HEK293 (cell line): ENCODE data around the gene PHF14.

ENCODE experiments used
- AEBP2 ChIP-seq: fragments of 450-650 bp; formaldehyde crosslinking; IDR thresholded peaks from 2 replicates; pipeline ENCODE4 v1.5.1; 2016; ENCODE audit warnings: missing biosample characterization, missing genetic modification characterization, borderline replicate concordance
- BCL11A ChIP-seq: fragments of 450-650 bp; formaldehyde crosslinking; IDR thresholded peaks from 2 replicates; pipeline ENCODE4 v1.5.1; 2016; ENCODE audit warnings: low read depth, missing biosample characterization, missing genetic modification characterization
- ELK4 ChIP-seq: IDR thresholded peaks from 2 replicates; pipeline ENCODE4 v1.6.1; 2011; ENCODE audit warnings: mild to moderate bottlenecking, low read depth, low read length, borderline replicate concordance
- GLIS2 ChIP-seq: fragments of 450-650 bp; formaldehyde crosslinking; IDR thresholded peaks from 2 replicates; pipeline ENCODE4 v1.5.1; 2016; ENCODE audit warnings: missing biosample characterization, missing genetic modification characterization
- HOXA7 ChIP-seq: sonication (generic); formaldehyde crosslinking; IDR thresholded peaks from 2 replicates; pipeline ENCODE4 v1.8.1; 2022; ENCODE audit warnings: missing genetic modification reagents, borderline replicate concordance
- HOXC10 ChIP-seq: sonication (generic); formaldehyde crosslinking; IDR thresholded peaks from 2 replicates; pipeline ENCODE4 v1.8.1; 2023; ENCODE audit warnings: mild to moderate bottlenecking, missing genetic modification reagents
- KLF7 ChIP-seq: fragments of 450-650 bp; formaldehyde crosslinking; IDR thresholded peaks from 2 replicates; pipeline ENCODE4 v1.5.1; 2016; ENCODE audit warnings: missing biosample characterization, missing genetic modification characterization, borderline replicate concordance
- SALL2 ChIP-seq: fragments of 450-650 bp; formaldehyde crosslinking; IDR thresholded peaks from 2 replicates; pipeline ENCODE4 v1.5.0; 2017; ENCODE audit warnings: missing biosample characterization, mild to moderate bottlenecking, missing genetic modification characterization, borderline replicate concordance
- SCRT1 ChIP-seq: fragments of 450-650 bp; formaldehyde crosslinking; IDR thresholded peaks from 2 replicates; pipeline ENCODE4 v1.5.1; 2016; ENCODE audit warnings: missing biosample characterization, missing genetic modification characterization, borderline replicate concordance
- SETDB1 ChIP-seq: IDR thresholded peaks from one replicate; pipeline ENCODE4 v1.6.1; 2017; ENCODE audit warnings: mild to moderate bottlenecking, low read length, moderate library complexity, mixed read lengths; ENCODE audit not compliant: insufficient read length
- ZBTB1 ChIP-seq: fragments of 450-650 bp; formaldehyde crosslinking; IDR thresholded peaks from 2 replicates; pipeline ENCODE4 v1.5.1; 2016; ENCODE audit warnings: missing biosample characterization, missing genetic modification characterization
- ZBTB48 ChIP-seq: fragments of 450-650 bp; formaldehyde crosslinking; IDR thresholded peaks from 2 replicates; pipeline ENCODE4 v1.5.1; 2016; ENCODE audit warnings: missing biosample characterization, missing genetic modification characterization
- ZNF138 ChIP-seq: fragments of 450-650 bp; formaldehyde crosslinking; IDR thresholded peaks from 2 replicates; pipeline ENCODE4 v1.5.1; 2016; ENCODE audit warnings: missing biosample characterization, missing genetic modification characterization, borderline replicate concordance
- ZNF146 ChIP-seq: fragments of 450-650 bp; formaldehyde crosslinking; IDR thresholded peaks from 2 replicates; pipeline ENCODE4 v1.5.1; 2016; ENCODE audit warnings: missing biosample characterization, missing genetic modification characterization
- ZNF155 ChIP-seq: fragments of 450-650 bp; formaldehyde crosslinking; IDR thresholded peaks from 2 replicates; pipeline ENCODE4 v1.5.1; 2016; ENCODE audit warnings: missing biosample characterization, missing genetic modification characterization
- ZNF274 ChIP-seq, 2 experiments: fragments of 200-500 bp in 1 of 2; fragments of 450-650 bp in 1 of 2; sonication (Bioruptor generic) in 1 of 2; formaldehyde crosslinking in 1 of 2; IDR thresholded peaks; 2 replicates each; pipeline versions ENCODE4 v1.5.1 to v1.6.1; 2014 to 2016; ENCODE audit warnings: borderline replicate concordance in 1 of 2, inconsistent platforms in 1 of 2, low read length in 1 of 2, missing biosample characterization in 1 of 2, missing genetic modification characterization in 1 of 2
- ZNF426 ChIP-seq: fragments of 450-650 bp; formaldehyde crosslinking; IDR thresholded peaks from 2 replicates; pipeline ENCODE4 v1.5.1; 2017; ENCODE audit warnings: missing biosample characterization, missing genetic modification characterization, mild to moderate bottlenecking, inconsistent platforms, moderate library complexity
- ZNF514 ChIP-seq: fragments of 450-650 bp; formaldehyde crosslinking; IDR thresholded peaks from 2 replicates; pipeline ENCODE4 v1.5.1; 2016; ENCODE audit warnings: missing biosample characterization, missing genetic modification characterization
- ZNF529 ChIP-seq: fragments of 450-650 bp; formaldehyde crosslinking; IDR thresholded peaks from 2 replicates; pipeline ENCODE4 v1.5.1; 2017; ENCODE audit warnings: missing genetic modification characterization, missing biosample characterization; ENCODE audit not compliant: insufficient replicate concordance
- ZNF530 ChIP-seq: fragments of 450-650 bp; formaldehyde crosslinking; IDR thresholded peaks from 2 replicates; pipeline ENCODE4 v1.5.1; 2016; ENCODE audit warnings: low read depth, missing biosample characterization, missing genetic modification characterization
- ZNF548 ChIP-seq: fragments of 450-650 bp; formaldehyde crosslinking; IDR thresholded peaks from 2 replicates; pipeline ENCODE4 v1.5.1; 2016; ENCODE audit warnings: missing biosample characterization, missing genetic modification characterization
- ZNF549 ChIP-seq: fragments of 450-650 bp; IDR thresholded peaks from 2 replicates; pipeline ENCODE4 v1.5.1; 2018; ENCODE audit warnings: missing biosample characterization, missing genetic modification characterization, mild to moderate bottlenecking, inconsistent platforms, moderate library complexity
- ZNF560 ChIP-seq: fragments of 450-650 bp; formaldehyde crosslinking; IDR thresholded peaks from 2 replicates; pipeline ENCODE4 v1.5.1; 2017; ENCODE audit warnings: missing biosample characterization, missing genetic modification characterization, borderline replicate concordance
- ZNF645 ChIP-seq: fragments of 450-650 bp; formaldehyde crosslinking; IDR thresholded peaks from 2 replicates; pipeline ENCODE4; 2016; ENCODE audit warnings: missing biosample characterization, missing genetic modification characterization
- ZNF707 ChIP-seq: fragments of 450-650 bp; formaldehyde crosslinking; IDR thresholded peaks from 2 replicates; pipeline ENCODE4 v1.5.1; 2016; ENCODE audit warnings: missing biosample characterization, missing genetic modification characterization
- ZNF785 ChIP-seq: fragments of 450-650 bp; formaldehyde crosslinking; IDR thresholded peaks from 2 replicates; pipeline ENCODE4 v1.5.1; 2016; ENCODE audit warnings: missing biosample characterization, missing genetic modification characterization
- ZNF830 ChIP-seq: fragments of 450-650 bp; IDR thresholded peaks from 2 replicates; pipeline ENCODE4 v1.5.0; 2018; ENCODE audit warnings: missing biosample characterization, missing genetic modification characterization, low read depth, mild to moderate bottlenecking, moderate library complexity
- ZNF837 ChIP-seq: fragments of 450-650 bp; formaldehyde crosslinking; IDR thresholded peaks from 2 replicates; pipeline ENCODE4 v1.5.1; 2016; ENCODE audit warnings: missing biosample characterization, missing genetic modification characterization
- ZSCAN18 ChIP-seq: fragments of 450-650 bp; formaldehyde crosslinking; IDR thresholded peaks from 2 replicates; pipeline ENCODE4 v1.5.1; 2016; ENCODE audit warnings: missing biosample characterization, missing genetic modification characterization
- ZSCAN4 ChIP-seq: fragments of 450-650 bp; formaldehyde crosslinking; IDR thresholded peaks from 2 replicates; pipeline ENCODE4 v1.5.1; 2017; ENCODE audit warnings: missing biosample characterization, missing genetic modification characterization
- ZSCAN5A ChIP-seq: fragments of 450-650 bp; formaldehyde crosslinking; IDR thresholded peaks from 2 replicates; pipeline ENCODE4 v1.5.1; 2016; ENCODE audit warnings: missing biosample characterization, missing genetic modification characterization

Gene PHF14

GRCh38 chr7:10939911-10940703, 33.6 kb upstream of the PHF14 start (continued):
- TF ChIP-seq ZSCAN18 (tag by site-specific recombination): no peak
- no peak for TF ChIP-seq ZNF830 (tag by site-specific recombination)
- TF ChIP-seq ZNF645: no peak
- no peak for TF ChIP-seq ZSCAN4 (tag by site-specific recombination)
- peak; percentile 88 for TF ChIP-seq ELK4
- TF ChIP-seq ZNF549 (tag by site-specific recombination): no peak
- no peak for TF ChIP-seq HOXA7 (CRISPR knock-in tag)
- TF ChIP-seq ZNF548 (tag by site-specific recombination): no peak
- TF ChIP-seq SALL2 (tag by site-specific recombination): no peak
- TF ChIP-seq ZNF837: no peak
- no peak for TF ChIP-seq ZNF155 (tag by site-specific recombination)
- no peak for TF ChIP-seq HOXC10 (CRISPR knock-in tag)
- no peak for TF ChIP-seq ZBTB1 (tag by site-specific recombination)
- no peak for TF ChIP-seq SETDB1
- peak; percentile 38; the same call in 1 of the 2 replicates for TF ChIP-seq ZBTB48
- no peak for TF ChIP-seq AEBP2
- TF ChIP-seq ZNF529 (tag by site-specific recombination): no peak
- TF ChIP-seq ZNF707: no peak
- no peak for TF ChIP-seq ZNF530 (tag by site-specific recombination)
- no peak for TF ChIP-seq SCRT1
- TF ChIP-seq ZNF514: no peak
- TF ChIP-seq ZNF274 (IDR thresholded peaks at IDR 0.05; ENCODE audit: low read length): no peak
- TF ChIP-seq ZNF274 (tag by site-specific recombination; IDR thresholded peaks at IDR 0.05; ENCODE audit: borderline replicate concordance): no peak
- no peak for TF ChIP-seq ZSCAN5A
- TF ChIP-seq BCL11A (tag by site-specific recombination): no peak
- TF ChIP-seq ZNF138 (tag by site-specific recombination): no peak
- no peak for TF ChIP-seq KLF7
- TF ChIP-seq ZNF426 (tag by site-specific recombination): no peak
- TF ChIP-seq ZNF560 (tag by site-specific recombination): no peak
- TF ChIP-seq GLIS2: peak; percentile 97
- TF ChIP-seq ZNF146 (tag by site-specific recombination): no peak
- no peak for TF ChIP-seq ZNF785
